Measurements from ENCODE around the gene SMIM32.

SMIM32 gene

DNA sequence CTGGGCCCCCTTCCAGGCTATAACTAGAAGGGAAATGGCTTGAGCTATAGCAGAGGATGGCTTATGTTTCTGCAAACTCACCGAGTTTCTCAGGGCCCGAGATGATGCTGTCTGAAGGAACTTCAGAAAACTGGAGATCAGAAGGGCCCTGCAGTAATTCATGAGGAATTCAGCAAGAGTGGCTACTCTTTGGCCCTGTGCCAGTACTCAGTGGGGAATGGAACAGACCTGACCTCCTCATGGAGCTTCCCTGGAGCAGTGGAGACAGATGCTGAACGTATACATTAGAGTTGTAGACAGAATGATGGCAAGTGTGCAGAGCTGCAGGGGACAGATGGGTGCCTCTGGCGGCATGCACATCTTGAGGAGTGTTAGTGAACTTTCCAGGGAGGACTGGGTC lies 17.3 kb upstream of the SMIM32 start:
- in situ Hi-C loops (cut with HindIII; ENCODE audit: low sequenced_read_pairs) = no loop called here
- no peak for TF ChIP-seq CTCF (IDR thresholded peaks at IDR 0.05; ENCODE audit: low read depth, low read length)
- no peak overlapping the region for H3K4me3 ChIP-seq (ENCODE audit: low read depth, low read length)
- no peak for DNase-seq (ENCODE audit: low read depth, low spot score)

DNA sequence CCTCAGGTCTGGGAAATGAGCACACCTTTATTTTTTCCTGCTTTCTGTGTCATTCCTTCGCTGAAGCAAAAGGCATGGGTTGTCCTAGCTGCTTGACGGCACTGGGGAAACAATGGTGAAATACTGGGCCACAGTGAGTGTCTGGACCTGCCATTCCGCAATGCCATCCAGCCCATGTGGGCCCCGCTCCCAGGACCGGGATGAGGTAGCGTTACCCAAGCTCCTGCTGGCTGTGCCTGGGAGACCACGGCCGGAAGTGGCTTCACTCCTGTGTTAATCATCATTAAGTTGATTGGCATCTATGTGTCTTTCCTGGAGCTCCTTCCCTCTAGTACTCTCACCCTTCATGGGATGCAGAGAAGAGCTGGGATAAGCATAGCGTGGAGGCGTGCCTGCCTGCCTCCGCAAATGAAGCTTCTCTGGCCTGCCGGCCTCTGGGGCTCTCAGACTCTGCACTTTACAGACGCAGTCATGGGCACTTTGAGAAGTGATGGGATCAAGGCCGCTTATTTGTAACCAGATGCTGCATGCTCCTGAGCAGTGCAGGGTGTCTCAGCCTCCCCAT lies 16.5 kb upstream of the SMIM32 start:
- no peak overlapping the region for H3K4me3 ChIP-seq (ENCODE audit: low read depth, low read length)
- in situ Hi-C loops (cut with HindIII; ENCODE audit: low sequenced_read_pairs) = no loop called here
- TF ChIP-seq CTCF (IDR thresholded peaks at IDR 0.05; ENCODE audit: low read depth, low read length) = no peak
- DNase-seq (ENCODE audit: low read depth, low spot score) = no peak

DNA sequence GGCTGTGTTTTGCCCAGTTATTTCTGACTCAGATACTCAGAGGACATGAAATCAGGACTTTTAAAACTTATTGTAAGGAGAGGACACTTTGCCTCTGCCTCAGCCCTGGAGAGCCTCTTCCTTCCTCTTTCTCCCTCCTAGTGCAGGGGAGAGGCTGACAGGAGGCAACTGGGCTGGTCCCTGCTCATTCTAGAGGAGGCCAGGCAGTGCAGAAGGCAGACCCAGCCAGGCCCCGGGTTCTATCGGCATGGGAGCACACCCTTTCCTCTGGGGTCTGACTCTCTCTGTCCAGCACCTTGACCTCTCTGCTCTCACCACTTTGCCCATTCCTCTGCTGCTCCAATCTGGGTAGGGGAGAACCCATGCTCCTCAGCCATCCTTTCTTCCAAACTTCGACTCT lies 16.0 kb upstream of the SMIM32 start:
- in situ Hi-C loops (cut with HindIII; ENCODE audit: low sequenced_read_pairs) = no loop called here
- TF ChIP-seq CTCF (IDR thresholded peaks at IDR 0.05; ENCODE audit: low read depth, low read length) = no peak
- DNase-seq (ENCODE audit: low read depth, low spot score) = no peak
- no peak overlapping the region for H3K4me3 ChIP-seq (ENCODE audit: low read depth, low read length)

- TF ChIP-seq CTCF (IDR thresholded peaks at IDR 0.05; ENCODE audit: low read depth, low read length) = no peak
- DNase-seq (ENCODE audit: low read depth, low spot score) = no peak
- no peak overlapping the region for H3K4me3 ChIP-seq (ENCODE audit: low read depth, low read length)
- in situ Hi-C loops (cut with HindIII; ENCODE audit: low sequenced_read_pairs) = no loop called here
Observed at GRCh38 chr5:136207631-136208030, 14.7 kb upstream of the SMIM32 start.

- DNase-seq (ENCODE audit: low read depth, low spot score) = no peak
- no peak overlapping the region for H3K4me3 ChIP-seq (ENCODE audit: low read depth, low read length)
- no peak for TF ChIP-seq CTCF (IDR thresholded peaks at IDR 0.05; ENCODE audit: low read depth, low read length)
- in situ Hi-C loops (cut with HindIII; ENCODE audit: low sequenced_read_pairs) = no loop called here
Observed at GRCh38 chr5:136206361-136206760, 13.4 kb upstream of the SMIM32 start.

DNA sequence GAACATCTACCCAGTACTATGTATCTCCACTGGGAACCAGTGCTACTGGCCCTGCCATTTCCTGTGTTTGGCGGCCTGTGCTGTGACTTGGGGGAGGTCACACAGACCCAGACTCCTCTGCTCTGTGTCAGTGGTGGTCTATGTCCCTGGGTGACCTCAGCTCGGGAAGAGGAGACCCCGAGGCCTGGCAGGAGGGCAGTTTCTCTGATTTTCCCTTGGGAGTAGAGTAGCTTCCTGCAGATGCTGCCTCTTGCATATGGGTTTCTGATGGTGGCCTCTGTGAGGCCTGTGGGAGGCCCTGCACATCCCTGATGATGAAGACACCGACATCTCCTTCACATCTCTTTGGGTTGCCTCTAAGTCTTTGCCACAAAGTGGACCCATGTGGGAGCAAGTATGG lies 13.0 kb upstream of the SMIM32 start:
- no peak for TF ChIP-seq CTCF (IDR thresholded peaks at IDR 0.05; ENCODE audit: low read depth, low read length)
- in situ Hi-C loops (cut with HindIII; ENCODE audit: low sequenced_read_pairs) = no loop called here
- no peak for DNase-seq (ENCODE audit: low read depth, low spot score)
- H3K4me3 ChIP-seq (ENCODE audit: low read depth, low read length) = no peak overlapping the region

Measured in astrocyte of the spinal cord (primary cell).